ENCODE data around the gene GRIK3.

Gene GRIK3

GRCh38 chr1:36766481-36766880 is 267.8 kb downstream of the GRIK3 start:
- H3K36me3 Mint-ChIP-seq (ENCODE audit: low read depth), result no peaks in the 10 kb centered on the region
- no peaks in the 10 kb centered on the region for H3K9me3 Mint-ChIP-seq
- H3K4me3 Mint-ChIP-seq, result no peak overlapping the region
- DNase-seq (ENCODE audit: low spot score), result no peak
- H3K27me3 Mint-ChIP-seq (ENCODE audit: low read depth), result peaks cover 11% of the 10 kb centered on the region
- H3K27ac Mint-ChIP-seq, result no peak overlapping the region
- no peaks in the 10 kb centered on the region for H3K4me1 Mint-ChIP-seq (ENCODE audit: low read depth)

- no peak overlapping the region for H3K27ac Mint-ChIP-seq
- no peaks in the 10 kb centered on the region for H3K36me3 Mint-ChIP-seq (ENCODE audit: low read depth)
- H3K4me3 Mint-ChIP-seq, result no peak overlapping the region
- no peaks in the 10 kb centered on the region for H3K4me1 Mint-ChIP-seq (ENCODE audit: low read depth)
- H3K27me3 Mint-ChIP-seq (ENCODE audit: low read depth), result peaks cover 6% of the 10 kb centered on the region
- no peak for DNase-seq (ENCODE audit: low spot score)
- H3K9me3 Mint-ChIP-seq, result no peaks in the 10 kb centered on the region
Measured at GRCh38 chr1:36765785-36766300, 268.5 kb downstream of the GRIK3 start.

GRCh38 chr1:36764798-36765197 is 269.5 kb downstream of the GRIK3 start:
- no peaks in the 10 kb centered on the region for H3K36me3 Mint-ChIP-seq (ENCODE audit: low read depth)
- no peak overlapping the region for H3K4me3 Mint-ChIP-seq
- H3K27ac Mint-ChIP-seq, result no peak overlapping the region
- DNase-seq (ENCODE audit: low spot score), result no peak
- H3K9me3 Mint-ChIP-seq, result no peaks in the 10 kb centered on the region
- H3K27me3 Mint-ChIP-seq (ENCODE audit: low read depth), result no peaks in the 10 kb centered on the region
- H3K4me1 Mint-ChIP-seq (ENCODE audit: low read depth), result no peaks in the 10 kb centered on the region

GRCh38 chr1:36763771-36764170 is 270.5 kb downstream of the GRIK3 start:
- DNase-seq (ENCODE audit: low spot score), result no peak
- Mint-ChIP-seq H3K4me1 (ENCODE audit: low read depth) (no peaks in the 10 kb centered on the region), H3K36me3 (ENCODE audit: low read depth) (no peaks in the 10 kb centered on the region), H3K27me3 (ENCODE audit: low read depth) (no peaks in the 10 kb centered on the region), H3K4me3 (no peak overlapping the region), H3K27ac (no peak overlapping the region), H3K9me3 (no peaks in the 10 kb centered on the region)

GRCh38 chr1:36762174-36762573 is 272.1 kb downstream of the GRIK3 start:
- no peaks in the 10 kb centered on the region for H3K27me3 Mint-ChIP-seq (ENCODE audit: low read depth)
- H3K36me3 Mint-ChIP-seq (ENCODE audit: low read depth), result no peaks in the 10 kb centered on the region
- H3K27ac Mint-ChIP-seq, result no peak overlapping the region

GRCh38 chr1:36761113-36761512 is 273.2 kb downstream of the GRIK3 start:
- Mint-ChIP-seq H3K27me3 (ENCODE audit: low read depth) (no peaks in the 10 kb centered on the region), H3K36me3 (ENCODE audit: low read depth) (no peaks in the 10 kb centered on the region), H3K4me3 (no peak overlapping the region), H3K9me3 (no peaks in the 10 kb centered on the region), H3K27ac (no peak overlapping the region), H3K4me1 (ENCODE audit: low read depth) (no peaks in the 10 kb centered on the region)
- DNase-seq (ENCODE audit: low spot score), result no peak

More at GRCh38 chr1:36762174-36762573, 272.1 kb downstream of the GRIK3 start:
- H3K4me1 Mint-ChIP-seq (ENCODE audit: low read depth), result no peaks in the 10 kb centered on the region
- DNase-seq (ENCODE audit: low spot score), result no peak
- H3K9me3 Mint-ChIP-seq, result no peaks in the 10 kb centered on the region
- no peak overlapping the region for H3K4me3 Mint-ChIP-seq

- Mint-ChIP-seq H3K4me1 (ENCODE audit: low read depth) (no peaks in the 10 kb centered on the region), H3K27me3 (ENCODE audit: low read depth) (no peaks in the 10 kb centered on the region), H3K4me3 (no peak overlapping the region), H3K27ac (no peak overlapping the region), H3K36me3 (ENCODE audit: low read depth) (no peaks in the 10 kb centered on the region), H3K9me3 (no peaks in the 10 kb centered on the region)
- no peak for DNase-seq (ENCODE audit: low spot score)
Measured at GRCh38 chr1:36760081-36760480, 274.2 kb downstream of the GRIK3 start.

- H3K36me3 Mint-ChIP-seq (ENCODE audit: low read depth), result no peaks in the 10 kb centered on the region
- no peak overlapping the region for H3K4me3 Mint-ChIP-seq
- no peaks in the 10 kb centered on the region for H3K27me3 Mint-ChIP-seq (ENCODE audit: low read depth)
- no peak overlapping the region for H3K27ac Mint-ChIP-seq
- H3K9me3 Mint-ChIP-seq, result no peaks in the 10 kb centered on the region
- H3K4me1 Mint-ChIP-seq (ENCODE audit: low read depth), result no peaks in the 10 kb centered on the region
- DNase-seq (ENCODE audit: low spot score), result no peak
Measured at GRCh38 chr1:36759355-36759754, 275.0 kb downstream of the GRIK3 start.

GRCh38 chr1:36755303-36756230 is 278.7 kb downstream of the GRIK3 start:
- Mint-ChIP-seq H3K4me1 (ENCODE audit: low read depth) (no peaks in the 10 kb centered on the region), H3K36me3 (ENCODE audit: low read depth) (no peaks in the 10 kb centered on the region), H3K27me3 (ENCODE audit: low read depth) (no peaks in the 10 kb centered on the region), H3K27ac (no peak overlapping the region), H3K9me3 (no peaks in the 10 kb centered on the region), H3K4me3 (no peak overlapping the region)
- no peak for DNase-seq (ENCODE audit: low spot score)

- Mint-ChIP-seq H3K27me3 (ENCODE audit: low read depth) (no peaks in the 10 kb centered on the region), H3K4me3 (no peak overlapping the region), H3K27ac (no peak overlapping the region), H3K4me1 (ENCODE audit: low read depth) (no peaks in the 10 kb centered on the region), H3K36me3 (ENCODE audit: low read depth) (no peaks in the 10 kb centered on the region), H3K9me3 (no peaks in the 10 kb centered on the region)
- no peak for DNase-seq (ENCODE audit: low spot score)
Measured at GRCh38 chr1:36754366-36754765, 279.9 kb downstream of the GRIK3 start.

- Mint-ChIP-seq H3K4me1 (ENCODE audit: low read depth) (no peaks in the 10 kb centered on the region), H3K9me3 (no peaks in the 10 kb centered on the region), H3K36me3 (ENCODE audit: low read depth) (no peaks in the 10 kb centered on the region), H3K27ac (no peak overlapping the region), H3K4me3 (no peak overlapping the region), H3K27me3 (ENCODE audit: low read depth) (peaks cover 4% of the 10 kb centered on the region)
- DNase-seq (ENCODE audit: low spot score), result no peak
Measured at GRCh38 chr1:36753451-36753850, 280.9 kb downstream of the GRIK3 start.

GRCh38 chr1:36752891-36753361 is 281.4 kb downstream of the GRIK3 start:
- Mint-ChIP-seq H3K36me3 (ENCODE audit: low read depth) (no peaks in the 10 kb centered on the region), H3K27ac (no peak overlapping the region), H3K4me3 (no peak overlapping the region), H3K4me1 (ENCODE audit: low read depth) (no peaks in the 10 kb centered on the region), H3K9me3 (no peaks in the 10 kb centered on the region), H3K27me3 (ENCODE audit: low read depth) (peaks cover 4% of the 10 kb centered on the region)
- no peak for DNase-seq (ENCODE audit: low spot score)

- no peaks in the 10 kb centered on the region for H3K36me3 Mint-ChIP-seq (ENCODE audit: low read depth)
- peaks cover 4% of the 10 kb centered on the region for H3K27me3 Mint-ChIP-seq (ENCODE audit: low read depth)
- no peak for DNase-seq (ENCODE audit: low spot score)
- H3K4me3 Mint-ChIP-seq, result no peak overlapping the region
- no peaks in the 10 kb centered on the region for H3K4me1 Mint-ChIP-seq (ENCODE audit: low read depth)
- no peak overlapping the region for H3K27ac Mint-ChIP-seq
- H3K9me3 Mint-ChIP-seq, result no peaks in the 10 kb centered on the region
Measured at GRCh38 chr1:36752431-36752830, 281.9 kb downstream of the GRIK3 start.

GRCh38 chr1:36751525-36751924 is 282.8 kb downstream of the GRIK3 start:
- DNase-seq (ENCODE audit: low spot score), result no peak
- Mint-ChIP-seq H3K27me3 (ENCODE audit: low read depth) (peaks cover 4% of the 10 kb centered on the region), H3K4me1 (ENCODE audit: low read depth) (no peaks in the 10 kb centered on the region), H3K36me3 (ENCODE audit: low read depth) (no peaks in the 10 kb centered on the region), H3K27ac (no peak overlapping the region), H3K4me3 (no peak overlapping the region), H3K9me3 (no peaks in the 10 kb centered on the region)
